H9 (cell line): Measurements from ENCODE around the gene CFAP141. TPM values are rescaled to one million over a fixed set of nuclear protein-coding genes. Genes with fewer than 3 reads are reported as not detected.

ENCODE experiments used
- DNase-seq: peaks from one replicate; pipeline ENCODE4 v3.0.0-alpha.2; 2017
- H2AFZ ChIP-seq: one replicate; pipeline ENCODE4 v1.6.1; 2013; ENCODE audit warnings: mild to moderate bottlenecking, low read length, control low read depth, moderate library complexity
- H2AK5ac ChIP-seq: 2 replicates; pipeline ENCODE4 v1.6.1; 2013; ENCODE audit warnings: low read length, control low read depth, mixed read lengths; ENCODE audit not compliant: insufficient read length
- H2BK120ac ChIP-seq: one replicate; pipeline ENCODE4 v1.6.1; 2013; ENCODE audit warnings: low read depth, mild to moderate bottlenecking, low read length, control low read depth, inconsistent platforms; ENCODE audit not compliant: poor library complexity, severe bottlenecking
- H2BK12ac ChIP-seq: 2 replicates; pipeline ENCODE4 v1.6.1; 2013; ENCODE audit warnings: low read length, control low read depth, mixed read lengths, low read depth; ENCODE audit not compliant: insufficient read length
- H2BK15ac ChIP-seq: 2 replicates; pipeline ENCODE4 v1.6.1; 2013; ENCODE audit warnings: low read depth, low read length, control low read depth
- H2BK20ac ChIP-seq: one replicate; pipeline ENCODE4 v1.6.1; 2013; ENCODE audit warnings: low read depth, mild to moderate bottlenecking, low read length, control low read depth, inconsistent platforms; ENCODE audit not compliant: poor library complexity, severe bottlenecking
- H2BK5ac ChIP-seq: 2 replicates; pipeline ENCODE4 v1.6.1; 2013; ENCODE audit warnings: low read length, control low read depth, mixed read lengths; ENCODE audit not compliant: insufficient read length
- H3K14ac ChIP-seq: 2 replicates; pipeline ENCODE4 v1.6.1; 2013; ENCODE audit warnings: low read length, control low read depth; ENCODE audit not compliant: insufficient read depth
- H3K18ac ChIP-seq: 2 replicates; pipeline ENCODE4 v1.6.1; 2013; ENCODE audit warnings: low read depth, mild to moderate bottlenecking, mixed read lengths, low read length, control low read depth; ENCODE audit not compliant: insufficient read length
- H3K23ac ChIP-seq: 2 replicates; pipeline ENCODE4 v1.6.1; 2013; ENCODE audit warnings: low read length, control low read depth, mixed read lengths, low read depth; ENCODE audit not compliant: insufficient read length
- H3K23me2 ChIP-seq: 2 replicates; pipeline ENCODE4 v1.6.1; 2013; ENCODE audit warnings: low read depth, mild to moderate bottlenecking, mixed read lengths, low read length, control low read depth; ENCODE audit not compliant: insufficient read length, poor library complexity, severe bottlenecking
- H3K27ac ChIP-seq: 2 replicates; pipeline ENCODE4 v1.5.1; 2013; ENCODE audit warnings: low read length, control low read depth, mixed read lengths, low read depth; ENCODE audit not compliant: insufficient read length
- H3K27me3 ChIP-seq: 2 replicates; pipeline ENCODE4 v1.6.1; 2013; ENCODE audit warnings: low read length, control low read depth, inconsistent platforms; ENCODE audit not compliant: insufficient read depth
- H3K4ac ChIP-seq: 2 replicates; pipeline ENCODE4 v1.6.1; 2013; ENCODE audit warnings: low read depth, mild to moderate bottlenecking, control low read depth, inconsistent platforms, low read length, moderate library complexity
- H3K4me1 ChIP-seq: 2 replicates; pipeline ENCODE4 v1.6.1; 2013; ENCODE audit warnings: low read length, control low read depth, inconsistent platforms; ENCODE audit not compliant: insufficient read depth
- H3K4me2 ChIP-seq: 2 replicates; pipeline ENCODE4 v1.6.1; 2013; ENCODE audit warnings: low read length, control low read depth, mixed read lengths; ENCODE audit not compliant: insufficient read length, insufficient read depth
- H3K56ac ChIP-seq: 2 replicates; pipeline ENCODE4 v1.6.1; 2013; ENCODE audit warnings: low read depth, mild to moderate bottlenecking, mixed read lengths, low read length, control low read depth; ENCODE audit not compliant: insufficient read length
- H3K79me1 ChIP-seq: 2 replicates; pipeline ENCODE4 v1.6.1; 2013; ENCODE audit warnings: low read depth, mild to moderate bottlenecking, moderate library complexity, low read length, control low read depth, inconsistent platforms; ENCODE audit not compliant: insufficient read depth, poor library complexity, severe bottlenecking
- H3K79me2 ChIP-seq: 2 replicates; pipeline ENCODE4 v1.6.1; 2013; ENCODE audit warnings: low read length, control low read depth, inconsistent platforms; ENCODE audit not compliant: insufficient read depth
- H3K9ac ChIP-seq: 2 replicates; pipeline ENCODE4 v1.6.1; 2013; ENCODE audit warnings: low read length, control low read depth, mixed read lengths; ENCODE audit not compliant: insufficient read length; ENCODE audit errors: extremely low read depth
- H3K9me3 ChIP-seq: one replicate; pipeline ENCODE4 v1.6.1; 2013; ENCODE audit warnings: low read depth, low read length, inconsistent platforms; ENCODE audit not compliant: control insufficient read depth
- H3T11ph ChIP-seq: one replicate; pipeline ENCODE4 v1.6.1; 2013; ENCODE audit warnings: mild to moderate bottlenecking, low read length, control low read depth, inconsistent platforms
- H4K20me1 ChIP-seq: one replicate; pipeline ENCODE4 v1.6.1; 2013; ENCODE audit not compliant: control insufficient read depth, insufficient read length, insufficient read depth
- H4K5ac ChIP-seq: 2 replicates; pipeline ENCODE4 v1.6.1; 2013; ENCODE audit warnings: low read depth, mild to moderate bottlenecking, mixed read lengths, low read length, control low read depth; ENCODE audit not compliant: insufficient read length
- H4K8ac ChIP-seq: replicated peaks from 2 replicates; pipeline ENCODE4 v1.6.1; 2013; ENCODE audit warnings: low read length, control low read depth, mixed read lengths, low read depth; ENCODE audit not compliant: insufficient read length
- H4K91ac ChIP-seq: 2 replicates; pipeline ENCODE4 v1.6.1; 2013; ENCODE audit warnings: low read depth, mild to moderate bottlenecking, moderate library complexity, mixed read lengths, low read length, control low read depth; ENCODE audit not compliant: insufficient read length
- H3K27ac Mint-ChIP-seq, 3 experiments: 2 replicates in 2 of 3; 3 replicates in 1 of 3; pipeline ENCODE4 v1.8.0; 2020 to 2021; ENCODE audit warnings: mixed read lengths in 3 of 3, mild to moderate bottlenecking in 1 of 3, moderate library complexity in 1 of 3
- H3K27me3 Mint-ChIP-seq: 2 replicates; pipeline ENCODE4 v1.8.0; 2021; ENCODE audit warnings: low read depth, mild to moderate bottlenecking, moderate library complexity, mixed read lengths
- H3K36me3 Mint-ChIP-seq, 3 experiments: 2 replicates in 2 of 3; 3 replicates in 1 of 3; pipeline ENCODE4 v1.8.0; 2020 to 2021; ENCODE audit warnings: low read depth in 3 of 3, mixed read lengths in 3 of 3; ENCODE audit not compliant: insufficient read depth in 1 of 3
- H3K4me1 Mint-ChIP-seq, 2 experiments: 2 replicates each; pipeline ENCODE4 v1.8.0; 2020; ENCODE audit warnings: mixed read lengths in 2 of 2
- H3K4me3 Mint-ChIP-seq, 2 experiments: 2 replicates in 1 of 2; 3 replicates in 1 of 2; pipeline ENCODE4 v1.8.0; 2020 to 2021; ENCODE audit warnings: mild to moderate bottlenecking in 2 of 2, mixed read lengths in 2 of 2, moderate library complexity in 1 of 2
- H3K9me3 Mint-ChIP-seq, 2 experiments: 2 replicates in 1 of 2; 3 replicates in 1 of 2; pipeline ENCODE4 v1.8.0; 2020; ENCODE audit warnings: mild to moderate bottlenecking in 2 of 2, mixed read lengths in 2 of 2, moderate library complexity in 1 of 2
- CTCF ChIP-seq: fragments of 200-600 bp; sonication (generic); conservative IDR thresholded peaks from 3 replicates; pipeline ENCODE4 v1.8.0; 2021; ENCODE audit warnings: antibody characterized with exemption, mild to moderate bottlenecking
- WGBS: extraction: QIAGEN DNeasy Blood & Tissue Kit; methylation state at CpG from one replicate; pipeline ENCODE4 v1.1.7; 2013; ENCODE audit warnings: missing lambda C conversion rate, low lambda C conversion rate, mixed read lengths; ENCODE audit not compliant: insufficient read length; ENCODE audit errors: extremely low coverage; 5-methylcytosine and 5-hydroxymethylcytosine counted together
- total RNA-seq: library from RNA; stranded (reverse); gene quantifications from 2 replicates; pipeline ENCODE4 v1.2.1, GENCODE V29; 2021

CFAP141 gene
- total RNA-seq, 1 experiment from 2014 or later = not detected

- no peak overlapping the region for H3K4ac ChIP-seq
- H3K14ac ChIP-seq = no peak overlapping the region; the same call in 1 of the 2 replicates
- H3K23ac ChIP-seq = no peak overlapping the region
- no peak overlapping the region for H2BK120ac ChIP-seq
- H3K27me3 ChIP-seq = no peaks in the 10 kb centered on the region
- H3K4me1 ChIP-seq = peaks cover 2% of the 10 kb centered on the region; the same call in 1 of the 2 replicates
- no peak for TF ChIP-seq CTCF
- no peak overlapping the region for H3K56ac ChIP-seq
- no peak overlapping the region for H2BK5ac ChIP-seq
- no CpG with 5 or more reads among the region's 5 CpGs for WGBS
- peaks cover 14% of the 10 kb centered on the region for H3K23me2 ChIP-seq
- Mint-ChIP-seq H3K9me3 (peaks cover 0 to 5% of the 10 kb centered on the region in 2 experiments; a peak in 1 of 5 replicates), H3K4me1 (peaks cover 37 to 42% of the 10 kb centered on the region in 2 experiments), H3K27ac (peak overlapping the region; percentile 99 to 100 (median 99)), H3K36me3 (peaks cover 39 to 63% (median 55%) of the 10 kb centered on the region in 3 experiments), H3K4me3 (peak overlapping the region; percentile 95 to 96), H3K27me3 (no peaks in the 10 kb centered on the region)
- H4K20me1 ChIP-seq = no peaks in the 10 kb centered on the region
- H2AFZ ChIP-seq = no peak overlapping the region
- H3K18ac ChIP-seq = no peak overlapping the region
- H3K4me2 ChIP-seq = peak overlapping the region; percentile 95
- H2AK5ac ChIP-seq = no peak overlapping the region
- no peak overlapping the region for H4K8ac ChIP-seq
- H2BK20ac ChIP-seq = no peak overlapping the region
- H3K79me1 ChIP-seq = no peaks in the 10 kb centered on the region
- no peak overlapping the region for H3T11ph ChIP-seq
- no peak for DNase-seq
- H3K9ac ChIP-seq = peak overlapping the region; percentile 95
- H3K9me3 ChIP-seq = no peaks in the 10 kb centered on the region
- H4K91ac ChIP-seq = no peak overlapping the region
- peak overlapping the region; percentile 24 for H3K27ac ChIP-seq
- no peak overlapping the region for H4K5ac ChIP-seq
- H2BK12ac ChIP-seq = no peak overlapping the region
- peaks cover 46% of the 10 kb centered on the region for H3K79me2 ChIP-seq
- H2BK15ac ChIP-seq = no peak overlapping the region
Observed at GRCh38 chr1:154219541-154219940, 13.4 kb upstream of the CFAP141 start.
